Loucy (cell line): ENCODE data around the gene GOLGA7B.

Experiments
- EZH2phosphoT487 ChIP-seq: fragments of 200-600 bp; IDR thresholded peaks from 2 replicates; pipeline ENCODE4 v1.6.1; 2018; ENCODE audit warnings: antibody characterized with exemption, mild to moderate bottlenecking, moderate library complexity, borderline replicate concordance
- TF ChIP-seq, protein P1 (sequence below): fragments of 200-600 bp; sonication (generic); conservative IDR thresholded peaks from 2 replicates; pipeline ENCODE4 v1.5.1; 2014; ENCODE audit warnings: mild to moderate bottlenecking, antibody characterized with exemption, low read length

DNA sequence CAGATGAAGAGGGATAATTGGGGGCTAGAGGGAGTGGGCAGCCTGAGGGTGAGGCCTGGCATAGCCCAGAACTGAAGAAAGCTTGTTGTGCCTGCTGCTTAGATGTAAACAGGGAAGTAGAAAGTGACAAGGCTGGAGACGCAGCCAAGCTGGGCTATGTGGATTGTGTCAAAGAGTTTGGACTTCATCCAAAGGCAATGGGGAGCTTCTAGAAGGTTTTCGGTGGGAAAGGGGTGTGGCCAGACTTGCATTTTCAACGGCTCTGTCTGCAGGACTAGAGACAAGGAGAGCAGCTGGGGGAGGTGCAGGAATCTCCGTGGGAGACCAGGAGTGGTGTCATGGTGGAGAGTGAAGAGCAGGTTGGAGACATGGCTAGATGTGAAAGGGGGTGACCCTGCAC is 48.8 kb downstream of the GOLGA7B start:
- TF ChIP-seq, protein P1, sequence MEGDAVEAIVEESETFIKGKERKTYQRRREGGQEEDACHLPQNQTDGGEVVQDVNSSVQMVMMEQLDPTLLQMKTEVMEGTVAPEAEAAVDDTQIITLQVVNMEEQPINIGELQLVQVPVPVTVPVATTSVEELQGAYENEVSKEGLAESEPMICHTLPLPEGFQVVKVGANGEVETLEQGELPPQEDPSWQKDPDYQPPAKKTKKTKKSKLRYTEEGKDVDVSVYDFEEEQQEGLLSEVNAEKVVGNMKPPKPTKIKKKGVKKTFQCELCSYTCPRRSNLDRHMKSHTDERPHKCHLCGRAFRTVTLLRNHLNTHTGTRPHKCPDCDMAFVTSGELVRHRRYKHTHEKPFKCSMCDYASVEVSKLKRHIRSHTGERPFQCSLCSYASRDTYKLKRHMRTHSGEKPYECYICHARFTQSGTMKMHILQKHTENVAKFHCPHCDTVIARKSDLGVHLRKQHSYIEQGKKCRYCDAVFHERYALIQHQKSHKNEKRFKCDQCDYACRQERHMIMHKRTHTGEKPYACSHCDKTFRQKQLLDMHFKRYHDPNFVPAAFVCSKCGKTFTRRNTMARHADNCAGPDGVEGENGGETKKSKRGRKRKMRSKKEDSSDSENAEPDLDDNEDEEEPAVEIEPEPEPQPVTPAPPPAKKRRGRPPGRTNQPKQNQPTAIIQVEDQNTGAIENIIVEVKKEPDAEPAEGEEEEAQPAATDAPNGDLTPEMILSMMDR: no peak
- TF ChIP-seq EZH2phosphoT487: no peak
